Thyroid gland (tissue), 4 donors: ENCODE measurements around the gene MGAT5.

Experiments used
- POLR2A ChIP-seq, 2 donors: fragments of 450-650 bp; IDR thresholded peaks; one replicate each; pipeline ENCODE4 v1.6.1; 2017; ENCODE audit warnings: antibody characterized with exemption in 2 of 2, mild to moderate bottlenecking in 2 of 2, moderate library complexity in 1 of 2
- TF ChIP-seq, protein P1 (sequence below), 6 experiments: fragments of 200-600 bp in 3 of 6; fragments of 450-650 bp in 3 of 6; sonication (generic) in 3 of 6; IDR thresholded peaks; one replicate each; pipeline ENCODE4 v1.5.1; 2016 to 2019; ENCODE audit warnings: antibody characterized with exemption in 6 of 6, mild to moderate bottlenecking in 2 of 6, inconsistent platforms in 1 of 6, moderate library complexity in 1 of 6

DNA sequence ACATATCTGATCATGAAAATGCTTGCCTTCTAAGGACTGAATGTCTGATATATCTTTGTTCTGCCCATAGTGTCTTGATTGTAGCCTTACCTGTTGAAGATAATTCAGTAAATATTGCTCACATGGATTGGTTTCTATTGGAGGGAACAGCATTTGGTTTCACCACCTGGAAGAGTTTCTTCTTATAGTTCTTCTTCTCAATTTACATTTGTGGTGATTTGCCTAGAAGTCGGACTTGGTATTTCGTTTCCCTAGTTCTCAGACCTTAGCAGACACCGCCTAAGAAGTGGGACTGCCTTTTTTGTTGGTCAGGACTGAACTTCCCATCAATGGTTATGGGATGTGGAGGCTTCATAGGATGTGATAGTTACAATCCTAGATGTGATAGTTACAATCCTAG is 20.2 kb downstream of the MGAT5 start:
- TF ChIP-seq, protein P1, sequence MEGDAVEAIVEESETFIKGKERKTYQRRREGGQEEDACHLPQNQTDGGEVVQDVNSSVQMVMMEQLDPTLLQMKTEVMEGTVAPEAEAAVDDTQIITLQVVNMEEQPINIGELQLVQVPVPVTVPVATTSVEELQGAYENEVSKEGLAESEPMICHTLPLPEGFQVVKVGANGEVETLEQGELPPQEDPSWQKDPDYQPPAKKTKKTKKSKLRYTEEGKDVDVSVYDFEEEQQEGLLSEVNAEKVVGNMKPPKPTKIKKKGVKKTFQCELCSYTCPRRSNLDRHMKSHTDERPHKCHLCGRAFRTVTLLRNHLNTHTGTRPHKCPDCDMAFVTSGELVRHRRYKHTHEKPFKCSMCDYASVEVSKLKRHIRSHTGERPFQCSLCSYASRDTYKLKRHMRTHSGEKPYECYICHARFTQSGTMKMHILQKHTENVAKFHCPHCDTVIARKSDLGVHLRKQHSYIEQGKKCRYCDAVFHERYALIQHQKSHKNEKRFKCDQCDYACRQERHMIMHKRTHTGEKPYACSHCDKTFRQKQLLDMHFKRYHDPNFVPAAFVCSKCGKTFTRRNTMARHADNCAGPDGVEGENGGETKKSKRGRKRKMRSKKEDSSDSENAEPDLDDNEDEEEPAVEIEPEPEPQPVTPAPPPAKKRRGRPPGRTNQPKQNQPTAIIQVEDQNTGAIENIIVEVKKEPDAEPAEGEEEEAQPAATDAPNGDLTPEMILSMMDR (IDR thresholded peaks at IDR 0.05): no peak
- no peak for TF ChIP-seq POLR2A (IDR thresholded peaks at IDR 0.05)
